HEK293 (cell line): ENCODE data around the gene GRP.

Experiments
- CTCF ChIA-PET: fragments of 350-600 bp; formaldehyde crosslinking; extraction: SDS; loops from one replicate; lab custom pipeline; 2021; ENCODE audit warnings: antibody characterized with exemption; lab: Yijun Ruan, JAX
- POLR2A ChIA-PET: fragments of 300-600 bp; formaldehyde crosslinking; extraction: SDS; loops from one replicate; lab custom pipeline; 2020; ENCODE audit warnings: antibody characterized with exemption, inconsistent platforms; lab: Yijun Ruan, JAX
- H3K27ac ChIP-seq: fragments of 200-500 bp; sonication (Bioruptor generic); 2 replicates; pipeline ENCODE4 v1.5.1; 2014; ENCODE audit warnings: low read depth, low read length, control low read depth, inconsistent platforms; ENCODE audit errors: extremely low read depth
- H3K36me3 ChIP-seq, 2 experiments: fragments of 200-500 bp in 1 of 2; sonication (Bioruptor generic) in 1 of 2; 1 replicate in 1 of 2; 2 replicates in 1 of 2; pipeline ENCODE4 v1.5.1; 2014 to 2017; ENCODE audit warnings: inconsistent platforms in 2 of 2, low read length in 2 of 2; ENCODE audit not compliant: control insufficient read depth in 2 of 2, insufficient read depth in 1 of 2
- H3K4me1 ChIP-seq: fragments of 200-500 bp; sonication (Bioruptor generic); 2 replicates; pipeline ENCODE4 v1.5.1; 2014; ENCODE audit warnings: mild to moderate bottlenecking, low read length, inconsistent platforms; ENCODE audit not compliant: control insufficient read depth, insufficient read depth
- H3K4me3 ChIP-seq: 2 replicates; pipeline ENCODE4 v1.5.1; 2011; ENCODE audit warnings: low read depth, mild to moderate bottlenecking, control low read depth, low read length, moderate library complexity
- H3K9me3 ChIP-seq: fragments of 200-500 bp; sonication (Bioruptor generic); 2 replicates; pipeline ENCODE4 v1.5.1; 2014; ENCODE audit warnings: low read depth, low read length, inconsistent platforms; ENCODE audit not compliant: control insufficient read depth, insufficient read depth
- HOXC10 ChIP-seq: sonication (generic); formaldehyde crosslinking; IDR thresholded peaks from 2 replicates; pipeline ENCODE4 v1.8.1; 2023; ENCODE audit warnings: mild to moderate bottlenecking, missing genetic modification reagents
- SCRT2 ChIP-seq: fragments of 450-650 bp; formaldehyde crosslinking; IDR thresholded peaks from 2 replicates; pipeline ENCODE4 v1.5.1; 2016; ENCODE audit warnings: missing biosample characterization, missing genetic modification characterization
- TRIM28 ChIP-seq: IDR thresholded peaks from 2 replicates; pipeline ENCODE4 v1.6.1; 2011; ENCODE audit warnings: low read length, control low read depth, borderline replicate concordance
- ZBTB17 ChIP-seq: fragments of 450-650 bp; formaldehyde crosslinking; IDR thresholded peaks from 2 replicates; pipeline ENCODE4 v1.5.1; 2016; ENCODE audit warnings: missing biosample characterization, missing genetic modification characterization
- ZBTB7A ChIP-seq: fragments of 450-650 bp; formaldehyde crosslinking; IDR thresholded peaks from 2 replicates; pipeline ENCODE4 v1.5.1; 2016; ENCODE audit warnings: low read depth, missing biosample characterization, missing genetic modification characterization
- ZNF140 ChIP-seq: fragments of 450-650 bp; formaldehyde crosslinking; IDR thresholded peaks from 2 replicates; pipeline ENCODE4 v1.5.1; 2016; ENCODE audit warnings: missing biosample characterization, missing genetic modification characterization
- ZNF248 ChIP-seq: fragments of 450-650 bp; formaldehyde crosslinking; IDR thresholded peaks from 2 replicates; pipeline ENCODE4 v1.5.1; 2017; ENCODE audit warnings: missing biosample characterization, missing genetic modification characterization
- ZNF274 ChIP-seq, 2 experiments: fragments of 200-500 bp in 1 of 2; fragments of 450-650 bp in 1 of 2; sonication (Bioruptor generic) in 1 of 2; formaldehyde crosslinking in 1 of 2; IDR thresholded peaks; 2 replicates each; pipeline versions ENCODE4 v1.5.1 to v1.6.1; 2014 to 2016; ENCODE audit warnings: borderline replicate concordance in 1 of 2, inconsistent platforms in 1 of 2, low read length in 1 of 2, missing biosample characterization in 1 of 2, missing genetic modification characterization in 1 of 2
- ZNF324 ChIP-seq: fragments of 450-650 bp; formaldehyde crosslinking; IDR thresholded peaks from 2 replicates; pipeline ENCODE4 v1.5.1; 2016; ENCODE audit warnings: missing biosample characterization, missing genetic modification characterization
- ZNF350 ChIP-seq: fragments of 450-650 bp; formaldehyde crosslinking; IDR thresholded peaks from 2 replicates; pipeline ENCODE4 v1.5.0; 2017; ENCODE audit warnings: missing biosample characterization, mild to moderate bottlenecking, missing genetic modification characterization
- ZNF433 ChIP-seq: fragments of 450-650 bp; formaldehyde crosslinking; IDR thresholded peaks from 2 replicates; pipeline ENCODE4 v1.5.1; 2016; ENCODE audit warnings: missing biosample characterization, missing genetic modification characterization, low read depth
- ZNF514 ChIP-seq: fragments of 450-650 bp; formaldehyde crosslinking; IDR thresholded peaks from 2 replicates; pipeline ENCODE4 v1.5.1; 2016; ENCODE audit warnings: missing biosample characterization, missing genetic modification characterization
- ZNF585B ChIP-seq: fragments of 450-650 bp; formaldehyde crosslinking; IDR thresholded peaks from 2 replicates; pipeline ENCODE4 v1.5.1; 2016; ENCODE audit warnings: missing biosample characterization, missing genetic modification characterization
- ZNF626 ChIP-seq: fragments of 450-650 bp; sonication (Bioruptor Pico); formaldehyde crosslinking; IDR thresholded peaks from 2 replicates; pipeline ENCODE4 v1.5.1; 2018; ENCODE audit warnings: missing biosample characterization, missing genetic modification characterization, inconsistent platforms
- ZNF664 ChIP-seq: fragments of 450-650 bp; formaldehyde crosslinking; IDR thresholded peaks from 2 replicates; pipeline ENCODE4 v1.5.1; 2016; ENCODE audit warnings: missing biosample characterization, missing genetic modification characterization
- ZNF670 ChIP-seq: fragments of 450-650 bp; formaldehyde crosslinking; IDR thresholded peaks from 2 replicates; pipeline ENCODE4 v1.5.1; 2016; ENCODE audit warnings: missing biosample characterization, missing genetic modification characterization, low read depth
- ZNF692 ChIP-seq: fragments of 450-650 bp; formaldehyde crosslinking; IDR thresholded peaks from 2 replicates; pipeline ENCODE4 v1.5.1; 2016; ENCODE audit warnings: missing biosample characterization, missing genetic modification characterization
- ZNF792 ChIP-seq: fragments of 450-650 bp; formaldehyde crosslinking; IDR thresholded peaks from 2 replicates; pipeline ENCODE4 v1.5.1; 2016; ENCODE audit warnings: missing biosample characterization, missing genetic modification characterization
- TF ChIP-seq, protein P1 (sequence below): fragments of 450-650 bp; formaldehyde crosslinking; IDR thresholded peaks from 2 replicates; pipeline ENCODE4 v1.5.1; 2017; ENCODE audit warnings: missing biosample characterization, missing genetic modification characterization
- TF ChIP-seq, protein P2 (sequence below): fragments of 450-650 bp; formaldehyde crosslinking; IDR thresholded peaks from 2 replicates; pipeline ENCODE4 v1.5.1; 2016; ENCODE audit warnings: missing biosample characterization, missing genetic modification characterization
- TF ChIP-seq, protein P3 (sequence below): fragments of 450-650 bp; formaldehyde crosslinking; IDR thresholded peaks from 2 replicates; pipeline ENCODE4 v1.5.1; 2016; ENCODE audit warnings: missing biosample characterization, missing genetic modification characterization
- TF ChIP-seq, protein P4 (sequence below): fragments of 450-650 bp; IDR thresholded peaks from 2 replicates; pipeline ENCODE4 v1.5.1; 2018; ENCODE audit warnings: missing biosample characterization, mild to moderate bottlenecking, missing genetic modification characterization

GRP gene

GRCh38 chr18:59177485-59177884 lies 42.5 kb upstream of the GRP start:
- POLR2A ChIA-PET = interaction anchor here (0.6 kb wide), 1 partner anchor 136 kb away, joined by 3 read pairs; no protein-coding TSS in a partner anchor
- Histone ChIP-seq H3K9me3 (no peaks in the 10 kb centered on the region), H3K27ac (no peak overlapping the region), H3K4me3 (no peak overlapping the region), H3K36me3 (no peaks in the 10 kb centered on the region), H3K4me1 (no peaks in the 10 kb centered on the region)
- CTCF ChIA-PET = interaction anchor here (0.6 kb wide), 1 partner anchor 225 kb away, joined by 3 read pairs; no protein-coding TSS in a partner anchor
- no peak for TF ChIP-seq TRIM28

DNA sequence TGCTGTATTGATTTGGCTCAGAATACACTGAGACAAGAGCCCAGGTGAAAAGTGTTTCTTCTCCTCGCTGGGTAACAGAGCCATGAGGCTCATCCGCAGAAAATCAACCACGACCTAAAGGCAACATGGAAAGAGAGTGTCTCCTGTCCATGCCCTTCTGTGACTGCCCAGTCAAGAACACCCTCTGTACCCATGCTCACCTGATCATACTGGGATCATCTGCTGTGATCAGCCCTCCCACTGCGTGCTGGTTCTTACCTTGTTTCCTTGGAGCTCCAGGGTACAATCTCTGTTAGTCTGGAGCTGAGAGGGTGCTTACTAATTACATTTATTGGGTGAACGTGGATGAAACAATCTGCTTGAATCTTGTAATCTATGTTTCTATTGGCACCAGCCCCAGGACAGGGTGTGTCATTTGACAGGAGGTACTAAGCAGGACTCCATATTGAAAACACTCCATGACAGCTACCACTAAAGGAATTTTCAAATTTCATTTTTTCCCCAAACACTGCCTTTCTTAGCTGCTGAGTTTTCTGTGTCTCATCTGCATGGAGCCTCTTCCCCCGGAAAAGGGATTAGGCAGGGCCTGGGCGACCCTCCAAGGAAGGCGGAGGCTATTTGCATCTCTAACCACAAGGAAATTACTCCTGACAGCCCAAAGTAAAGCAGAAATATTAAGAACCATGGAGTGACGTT lies 39.7 kb upstream of the GRP start:
- ChIA-PET CTCF (interaction anchor here (0.5 kb wide), 1 partner anchor 68 kb away, joined by 3 read pairs; no protein-coding TSS in a partner anchor), POLR2A (no interaction called here)
- no peaks in the 10 kb centered on the region for H3K36me3 ChIP-seq
- TF ChIP-seq SCRT2 (tag by site-specific recombination) (no peak), ZNF792 (no peak), ZNF626 (tag by site-specific recombination) (no peak), ZBTB17 (tag by site-specific recombination) (no peak), ZNF514 (tag by site-specific recombination) (no peak), ZNF664 (tag by site-specific recombination) (no peak), ZNF140 (tag by site-specific recombination) (no peak), HOXC10 (CRISPR knock-in tag) (no peak), ZBTB7A (tag by site-specific recombination) (no peak)
- TF ChIP-seq, protein P1, sequence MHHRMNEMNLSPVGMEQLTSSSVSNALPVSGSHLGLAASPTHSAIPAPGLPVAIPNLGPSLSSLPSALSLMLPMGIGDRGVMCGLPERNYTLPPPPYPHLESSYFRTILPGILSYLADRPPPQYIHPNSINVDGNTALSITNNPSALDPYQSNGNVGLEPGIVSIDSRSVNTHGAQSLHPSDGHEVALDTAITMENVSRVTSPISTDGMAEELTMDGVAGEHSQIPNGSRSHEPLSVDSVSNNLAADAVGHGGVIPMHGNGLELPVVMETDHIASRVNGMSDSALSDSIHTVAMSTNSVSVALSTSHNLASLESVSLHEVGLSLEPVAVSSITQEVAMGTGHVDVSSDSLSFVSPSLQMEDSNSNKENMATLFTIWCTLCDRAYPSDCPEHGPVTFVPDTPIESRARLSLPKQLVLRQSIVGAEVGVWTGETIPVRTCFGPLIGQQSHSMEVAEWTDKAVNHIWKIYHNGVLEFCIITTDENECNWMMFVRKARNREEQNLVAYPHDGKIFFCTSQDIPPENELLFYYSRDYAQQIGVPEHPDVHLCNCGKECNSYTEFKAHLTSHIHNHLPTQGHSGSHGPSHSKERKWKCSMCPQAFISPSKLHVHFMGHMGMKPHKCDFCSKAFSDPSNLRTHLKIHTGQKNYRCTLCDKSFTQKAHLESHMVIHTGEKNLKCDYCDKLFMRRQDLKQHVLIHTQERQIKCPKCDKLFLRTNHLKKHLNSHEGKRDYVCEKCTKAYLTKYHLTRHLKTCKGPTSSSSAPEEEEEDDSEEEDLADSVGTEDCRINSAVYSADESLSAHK (tag by site-specific recombination) = no peak
- TF ChIP-seq, protein P2, sequence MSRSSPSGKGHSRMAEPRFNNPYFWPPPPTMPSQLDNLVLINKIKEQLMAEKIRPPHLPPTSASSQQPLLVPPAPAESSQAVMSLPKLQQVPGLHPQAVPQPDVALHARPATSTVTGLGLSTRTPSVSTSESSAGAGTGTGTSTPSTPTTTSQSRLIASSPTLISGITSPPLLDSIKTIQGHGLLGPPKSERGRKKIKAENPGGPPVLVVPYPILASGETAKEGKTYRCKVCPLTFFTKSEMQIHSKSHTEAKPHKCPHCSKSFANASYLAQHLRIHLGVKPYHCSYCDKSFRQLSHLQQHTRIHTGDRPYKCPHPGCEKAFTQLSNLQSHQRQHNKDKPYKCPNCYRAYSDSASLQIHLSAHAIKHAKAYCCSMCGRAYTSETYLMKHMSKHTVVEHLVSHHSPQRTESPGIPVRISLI (tag by site-specific recombination) = no peak
- no peak overlapping the region for H3K4me3 ChIP-seq
- H3K27ac ChIP-seq = no peak overlapping the region
- no peaks in the 10 kb centered on the region for H3K9me3 ChIP-seq
- no peaks in the 10 kb centered on the region for H3K4me1 ChIP-seq

GRCh38 chr18:59182673-59183072 lies 37.3 kb upstream of the GRP start:
- ChIA-PET CTCF (no interaction called here), POLR2A (no interaction called here)
- TF ChIP-seq ZNF585B (tag by site-specific recombination) (no peak), ZNF670 (no peak), ZNF692 (tag by site-specific recombination) (no peak), ZNF274 (IDR thresholded peaks at IDR 0.05; ENCODE audit: low read length) (no peak), ZNF274 (tag by site-specific recombination; IDR thresholded peaks at IDR 0.05; ENCODE audit: borderline replicate concordance) (no peak), ZBTB7A (tag by site-specific recombination) (no peak), ZNF324 (no peak), ZNF433 (tag by site-specific recombination) (no peak), ZNF350 (tag by site-specific recombination) (no peak), TRIM28 (no peak), ZNF248 (no peak)
- TF ChIP-seq, protein P3, sequence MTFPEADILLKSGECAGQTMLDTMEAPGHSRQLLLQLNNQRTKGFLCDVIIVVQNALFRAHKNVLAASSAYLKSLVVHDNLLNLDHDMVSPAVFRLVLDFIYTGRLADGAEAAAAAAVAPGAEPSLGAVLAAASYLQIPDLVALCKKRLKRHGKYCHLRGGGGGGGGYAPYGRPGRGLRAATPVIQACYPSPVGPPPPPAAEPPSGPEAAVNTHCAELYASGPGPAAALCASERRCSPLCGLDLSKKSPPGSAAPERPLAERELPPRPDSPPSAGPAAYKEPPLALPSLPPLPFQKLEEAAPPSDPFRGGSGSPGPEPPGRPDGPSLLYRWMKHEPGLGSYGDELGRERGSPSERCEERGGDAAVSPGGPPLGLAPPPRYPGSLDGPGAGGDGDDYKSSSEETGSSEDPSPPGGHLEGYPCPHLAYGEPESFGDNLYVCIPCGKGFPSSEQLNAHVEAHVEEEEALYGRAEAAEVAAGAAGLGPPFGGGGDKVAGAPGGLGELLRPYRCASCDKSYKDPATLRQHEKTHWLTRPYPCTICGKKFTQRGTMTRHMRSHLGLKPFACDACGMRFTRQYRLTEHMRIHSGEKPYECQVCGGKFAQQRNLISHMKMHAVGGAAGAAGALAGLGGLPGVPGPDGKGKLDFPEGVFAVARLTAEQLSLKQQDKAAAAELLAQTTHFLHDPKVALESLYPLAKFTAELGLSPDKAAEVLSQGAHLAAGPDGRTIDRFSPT (tag by site-specific recombination) = no peak
- TF ChIP-seq, protein P4, sequence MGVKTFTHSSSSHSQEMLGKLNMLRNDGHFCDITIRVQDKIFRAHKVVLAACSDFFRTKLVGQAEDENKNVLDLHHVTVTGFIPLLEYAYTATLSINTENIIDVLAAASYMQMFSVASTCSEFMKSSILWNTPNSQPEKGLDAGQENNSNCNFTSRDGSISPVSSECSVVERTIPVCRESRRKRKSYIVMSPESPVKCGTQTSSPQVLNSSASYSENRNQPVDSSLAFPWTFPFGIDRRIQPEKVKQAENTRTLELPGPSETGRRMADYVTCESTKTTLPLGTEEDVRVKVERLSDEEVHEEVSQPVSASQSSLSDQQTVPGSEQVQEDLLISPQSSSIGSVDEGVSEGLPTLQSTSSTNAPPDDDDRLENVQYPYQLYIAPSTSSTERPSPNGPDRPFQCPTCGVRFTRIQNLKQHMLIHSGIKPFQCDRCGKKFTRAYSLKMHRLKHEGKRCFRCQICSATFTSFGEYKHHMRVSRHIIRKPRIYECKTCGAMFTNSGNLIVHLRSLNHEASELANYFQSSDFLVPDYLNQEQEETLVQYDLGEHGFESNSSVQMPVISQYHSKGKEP (tag by site-specific recombination) = no peak

More at GRCh38 chr18:59182673-59183072, 37.3 kb upstream of the GRP start:
- Histone ChIP-seq H3K4me1 (no peaks in the 10 kb centered on the region), H3K9me3 (no peaks in the 10 kb centered on the region), H3K36me3 (no peaks in the 10 kb centered on the region), H3K4me3 (no peak overlapping the region), H3K27ac (no peak overlapping the region)
